ENCODE measurements around the gene PTGS1.

GRCh38 chr9:122383992-122384461 lies 13.2 kb downstream of the PTGS1 start:
- no peak for TF ChIP-seq RAD21 (IDR thresholded peaks at IDR 0.05; ENCODE audit: low read length)
- no peak for TF ChIP-seq MXI1 (IDR thresholded peaks at IDR 0.05; ENCODE audit: low read depth, low read length)
- TF ChIP-seq, protein P1, sequence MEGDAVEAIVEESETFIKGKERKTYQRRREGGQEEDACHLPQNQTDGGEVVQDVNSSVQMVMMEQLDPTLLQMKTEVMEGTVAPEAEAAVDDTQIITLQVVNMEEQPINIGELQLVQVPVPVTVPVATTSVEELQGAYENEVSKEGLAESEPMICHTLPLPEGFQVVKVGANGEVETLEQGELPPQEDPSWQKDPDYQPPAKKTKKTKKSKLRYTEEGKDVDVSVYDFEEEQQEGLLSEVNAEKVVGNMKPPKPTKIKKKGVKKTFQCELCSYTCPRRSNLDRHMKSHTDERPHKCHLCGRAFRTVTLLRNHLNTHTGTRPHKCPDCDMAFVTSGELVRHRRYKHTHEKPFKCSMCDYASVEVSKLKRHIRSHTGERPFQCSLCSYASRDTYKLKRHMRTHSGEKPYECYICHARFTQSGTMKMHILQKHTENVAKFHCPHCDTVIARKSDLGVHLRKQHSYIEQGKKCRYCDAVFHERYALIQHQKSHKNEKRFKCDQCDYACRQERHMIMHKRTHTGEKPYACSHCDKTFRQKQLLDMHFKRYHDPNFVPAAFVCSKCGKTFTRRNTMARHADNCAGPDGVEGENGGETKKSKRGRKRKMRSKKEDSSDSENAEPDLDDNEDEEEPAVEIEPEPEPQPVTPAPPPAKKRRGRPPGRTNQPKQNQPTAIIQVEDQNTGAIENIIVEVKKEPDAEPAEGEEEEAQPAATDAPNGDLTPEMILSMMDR (IDR thresholded peaks at IDR 0.05): no peak
- TF ChIP-seq, protein P2, sequence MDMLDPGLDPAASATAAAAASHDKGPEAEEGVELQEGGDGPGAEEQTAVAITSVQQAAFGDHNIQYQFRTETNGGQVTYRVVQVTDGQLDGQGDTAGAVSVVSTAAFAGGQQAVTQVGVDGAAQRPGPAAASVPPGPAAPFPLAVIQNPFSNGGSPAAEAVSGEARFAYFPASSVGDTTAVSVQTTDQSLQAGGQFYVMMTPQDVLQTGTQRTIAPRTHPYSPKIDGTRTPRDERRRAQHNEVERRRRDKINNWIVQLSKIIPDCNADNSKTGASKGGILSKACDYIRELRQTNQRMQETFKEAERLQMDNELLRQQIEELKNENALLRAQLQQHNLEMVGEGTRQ (IDR thresholded peaks at IDR 0.05; ENCODE audit: borderline replicate concordance, low read depth, low read length): no peak
- TF ChIP-seq RCOR1 (IDR thresholded peaks at IDR 0.05; ENCODE audit: low read length): no peak
- no peak for TF ChIP-seq GABPA (IDR thresholded peaks at IDR 0.05; ENCODE audit: low read depth)
- TF ChIP-seq ZBTB33 (IDR thresholded peaks at IDR 0.05; ENCODE audit: borderline replicate concordance, low read depth): no peak
- peak; percentile 31; the same call in 1 of the 2 replicates for TF ChIP-seq SIN3A (IDR thresholded peaks at IDR 0.05; ENCODE audit: borderline replicate concordance, low read depth, low read length)
